Activated gamma-delta T cell treated with anti-CD3 and anti-CD28 coated beads, Interleukin-2, amount 50 U/mL, for 16 hours (primary cell): ENCODE data around the gene TTYH3.

Experiments used
- DNase-seq: peaks from one replicate; pipeline ENCODE4 v3.0.0-alpha.2; 2020; ENCODE audit warnings: low read depth

The TTYH3 gene

GRCh38 chr7:2708547-2709310, 76.9 kb downstream of the TTYH3 start:
- DNase-seq = no peak

- DNase-seq = peak; percentile 61
Observed at GRCh38 chr7:2709553-2710285, 77.9 kb downstream of the TTYH3 start.

- DNase-seq = peak; percentile 39
Observed at GRCh38 chr7:2710286-2710655, 78.5 kb downstream of the TTYH3 start.

GRCh38 chr7:2710901-2711551, 79.2 kb downstream of the TTYH3 start:
- DNase-seq = no peak

GRCh38 chr7:2711895-2712675, 80.3 kb downstream of the TTYH3 start:
- no peak for DNase-seq

- DNase-seq = no peak
Observed at GRCh38 chr7:2713370-2713769, 81.6 kb downstream of the TTYH3 start.

- DNase-seq = no peak
Observed at GRCh38 chr7:2713978-2714377, 82.2 kb downstream of the TTYH3 start.
